ENCODE measurements around the gene CDC27.
"Not testable (repeated sequence)": the region's sequence is repeated elsewhere in the genome, so short reads cannot be mapped to it uniquely, and the experiment has no call there.

CDC27 gene

DNA sequence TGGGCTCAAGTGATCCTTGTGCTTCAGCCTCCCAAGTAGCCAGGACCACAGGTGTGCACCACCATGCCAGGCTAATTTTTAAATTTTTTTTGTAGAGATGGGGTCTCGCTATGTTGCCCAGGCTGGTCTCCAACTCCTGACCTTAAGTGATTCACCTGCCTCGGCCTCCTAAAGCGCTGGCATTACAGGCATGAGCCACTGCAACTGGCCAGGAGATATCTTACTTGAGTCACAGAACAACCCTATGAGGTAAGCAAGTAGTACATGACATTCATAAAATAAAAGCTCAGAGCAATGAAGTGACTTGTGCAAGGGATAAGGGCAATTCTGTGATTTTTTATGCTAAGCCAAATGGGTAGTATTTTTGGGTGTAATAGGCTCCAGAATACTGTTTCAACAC lies 57.3 kb downstream of the CDC27 start:
- H3K9ac ChIP-seq (ENCODE audit: low read length in 2 of 2): no peak overlapping the region
- H3K36me3 ChIP-seq (ENCODE audit: control insufficient read depth in 2 of 2, insufficient read depth in 2 of 2, low read length in 2 of 2): peaks cover 3 to 7% of the 10 kb centered on the region in 2 donors
- H3K9me3 ChIP-seq (ENCODE audit: control insufficient read depth in 2 of 2, low read length in 2 of 2): no peaks in the 10 kb centered on the region
- no peaks in the 10 kb centered on the region for H3K27me3 ChIP-seq (ENCODE audit: control insufficient read depth in 1 of 2, insufficient read depth in 2 of 2, low read length in 2 of 2)
- no peak overlapping the region for H3K27ac ChIP-seq (ENCODE audit: low read length)
- H3K4me3 ChIP-seq (ENCODE audit: low read length in 2 of 2): no peak overlapping the region
- no peaks in the 10 kb centered on the region for H3K4me1 ChIP-seq (ENCODE audit: control insufficient read depth, insufficient read depth, low read length)

DNA sequence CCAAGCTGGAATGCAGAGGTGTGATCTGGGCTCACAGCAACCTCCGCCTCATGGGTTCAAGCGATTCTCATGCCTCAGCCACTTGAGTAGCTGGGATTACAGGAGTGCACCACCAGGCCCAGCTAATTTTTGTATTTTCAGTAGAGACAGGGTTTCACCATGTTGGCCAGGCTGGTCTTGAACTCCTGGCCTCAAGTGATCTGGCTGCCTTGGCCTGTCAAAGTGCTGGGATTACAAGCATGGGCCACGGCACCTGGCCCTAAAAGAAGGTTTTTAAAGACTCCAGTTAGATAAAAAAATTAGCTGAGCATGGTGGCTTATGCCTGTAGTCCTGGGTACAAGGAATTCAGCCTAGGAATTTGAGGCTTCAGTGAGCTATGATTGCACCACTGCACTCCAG lies 62.3 kb downstream of the CDC27 start:
- H3K27ac ChIP-seq (ENCODE audit: low read length); H3K4me1 ChIP-seq (ENCODE audit: control insufficient read depth, insufficient read depth, low read length); H3K9ac ChIP-seq (ENCODE audit: low read length in 2 of 2); H3K9me3 ChIP-seq (ENCODE audit: control insufficient read depth in 2 of 2, low read length in 2 of 2); H3K4me3 ChIP-seq (ENCODE audit: low read length in 2 of 2); H3K27me3 ChIP-seq (ENCODE audit: control insufficient read depth in 1 of 2, insufficient read depth in 2 of 2, low read length in 2 of 2); H3K36me3 ChIP-seq (ENCODE audit: control insufficient read depth in 2 of 2, insufficient read depth in 2 of 2, low read length in 2 of 2): not testable (repeated sequence)

DNA sequence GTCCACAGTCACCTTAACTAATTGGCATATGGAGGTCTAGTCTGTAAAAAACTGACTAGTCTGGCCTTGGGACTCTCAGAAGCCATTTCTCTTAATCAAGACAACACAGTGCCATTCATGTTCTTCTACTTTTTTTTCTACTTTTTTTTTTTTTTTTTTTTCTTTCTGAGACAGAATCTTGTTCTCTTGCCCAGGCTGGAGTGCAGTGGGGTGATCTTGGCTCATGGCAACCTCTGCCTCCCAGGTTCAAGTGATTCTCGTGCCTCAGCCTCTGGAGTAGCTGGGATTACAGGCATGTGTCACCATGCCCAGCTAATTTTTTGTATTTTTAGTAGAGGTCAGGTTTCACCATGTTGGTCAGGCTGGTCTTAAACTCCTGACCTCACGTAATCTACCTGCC lies 65.8 kb downstream of the CDC27 start:
- H3K27me3 ChIP-seq (ENCODE audit: control insufficient read depth in 1 of 2, insufficient read depth in 2 of 2, low read length in 2 of 2); H3K4me1 ChIP-seq (ENCODE audit: control insufficient read depth, insufficient read depth, low read length); H3K27ac ChIP-seq (ENCODE audit: low read length); H3K9ac ChIP-seq (ENCODE audit: low read length in 2 of 2); H3K9me3 ChIP-seq (ENCODE audit: control insufficient read depth in 2 of 2, low read length in 2 of 2); H3K4me3 ChIP-seq (ENCODE audit: low read length in 2 of 2): not testable (repeated sequence)
- H3K36me3 ChIP-seq (ENCODE audit: control insufficient read depth in 2 of 2, insufficient read depth in 2 of 2, low read length in 2 of 2): peaks cover 11 to 14% of the 10 kb centered on the region in 2 donors

DNA sequence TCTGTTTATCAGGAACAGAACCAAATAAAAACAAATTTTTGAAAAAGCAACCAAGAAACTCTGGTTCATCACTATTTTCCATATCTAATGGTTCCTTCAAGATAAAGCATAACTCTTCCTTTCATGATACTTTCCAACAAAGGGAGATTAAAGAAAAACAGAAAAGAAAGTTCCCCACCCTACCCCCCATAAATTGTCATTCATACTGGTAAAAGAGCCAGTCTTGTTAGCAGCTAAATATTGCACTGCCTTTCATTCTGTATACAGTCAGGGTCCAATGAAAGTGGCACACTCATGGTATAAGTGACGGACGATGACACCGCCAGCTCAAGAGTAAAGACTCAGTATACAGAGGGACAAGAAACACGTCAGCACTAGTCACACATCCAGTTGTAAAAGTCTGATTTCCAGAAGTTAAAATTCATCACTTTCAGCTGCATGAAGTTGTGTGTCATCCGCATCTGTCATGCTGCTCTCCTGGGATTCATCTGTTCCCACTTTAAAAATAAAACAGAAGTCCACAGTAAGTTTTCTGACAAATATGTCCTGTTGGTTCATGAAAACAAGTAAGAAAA lies 68.5 kb downstream of the CDC27 start:
- Histone ChIP-seq H3K27ac (ENCODE audit: low read length) (no peak overlapping the region), H3K9ac (ENCODE audit: low read length in 2 of 2) (no peak overlapping the region), H3K4me1 (ENCODE audit: control insufficient read depth, insufficient read depth, low read length) (no peaks in the 10 kb centered on the region), H3K9me3 (ENCODE audit: control insufficient read depth in 2 of 2, low read length in 2 of 2) (no peaks in the 10 kb centered on the region), H3K27me3 (ENCODE audit: control insufficient read depth in 1 of 2, insufficient read depth in 2 of 2, low read length in 2 of 2) (no peaks in the 10 kb centered on the region), H3K4me3 (ENCODE audit: low read length in 2 of 2) (no peak overlapping the region), H3K36me3 (ENCODE audit: control insufficient read depth in 2 of 2, insufficient read depth in 2 of 2, low read length in 2 of 2) (peaks cover 8 to 14% of the 10 kb centered on the region in 2 donors)

DNA sequence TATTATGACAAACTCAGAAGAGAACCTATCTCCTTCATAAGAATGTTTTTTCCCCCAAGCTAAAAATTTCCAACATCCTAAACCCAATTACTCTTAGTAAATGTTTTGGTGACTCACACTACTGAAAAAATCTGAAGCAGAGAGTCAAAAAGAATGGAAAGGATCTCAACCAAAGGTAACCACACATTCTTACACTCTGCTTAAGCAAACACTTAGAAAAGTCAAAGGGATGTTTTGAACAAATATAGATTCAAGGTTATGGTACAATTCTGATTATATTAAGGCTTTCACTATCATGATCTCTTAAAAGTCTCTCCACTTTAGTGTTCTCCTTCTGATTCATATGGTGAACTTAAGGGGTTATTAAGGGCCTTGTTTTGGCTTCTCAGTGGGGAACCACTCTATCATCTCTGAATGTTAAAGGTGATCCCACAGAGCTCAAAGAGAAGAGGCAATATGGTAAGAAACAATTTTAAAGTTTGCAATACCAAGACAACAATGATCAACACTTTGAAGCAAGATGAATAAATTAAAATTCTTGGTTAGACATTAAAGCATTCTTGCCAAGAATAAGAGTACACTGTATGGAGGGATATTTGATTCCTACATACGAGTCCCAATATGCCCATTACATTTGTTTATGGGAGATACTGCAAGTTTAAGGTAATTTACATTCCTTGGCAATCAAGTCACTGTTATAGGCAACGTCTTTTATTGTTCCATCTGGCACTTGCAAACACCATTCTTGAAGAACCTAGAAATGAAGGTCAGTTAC lies 69.2 kb downstream of the CDC27 start:
- Histone ChIP-seq H3K27me3 (ENCODE audit: control insufficient read depth in 1 of 2, insufficient read depth in 2 of 2, low read length in 2 of 2) (no peaks in the 10 kb centered on the region), H3K27ac (ENCODE audit: low read length) (no peak overlapping the region), H3K36me3 (ENCODE audit: control insufficient read depth in 2 of 2, insufficient read depth in 2 of 2, low read length in 2 of 2) (peaks cover 8 to 14% of the 10 kb centered on the region in 2 donors), H3K9ac (ENCODE audit: low read length in 2 of 2) (no peak overlapping the region), H3K9me3 (ENCODE audit: control insufficient read depth in 2 of 2, low read length in 2 of 2) (no peaks in the 10 kb centered on the region), H3K4me1 (ENCODE audit: control insufficient read depth, insufficient read depth, low read length) (no peaks in the 10 kb centered on the region), H3K4me3 (ENCODE audit: low read length in 2 of 2) (no peak overlapping the region)

DNA sequence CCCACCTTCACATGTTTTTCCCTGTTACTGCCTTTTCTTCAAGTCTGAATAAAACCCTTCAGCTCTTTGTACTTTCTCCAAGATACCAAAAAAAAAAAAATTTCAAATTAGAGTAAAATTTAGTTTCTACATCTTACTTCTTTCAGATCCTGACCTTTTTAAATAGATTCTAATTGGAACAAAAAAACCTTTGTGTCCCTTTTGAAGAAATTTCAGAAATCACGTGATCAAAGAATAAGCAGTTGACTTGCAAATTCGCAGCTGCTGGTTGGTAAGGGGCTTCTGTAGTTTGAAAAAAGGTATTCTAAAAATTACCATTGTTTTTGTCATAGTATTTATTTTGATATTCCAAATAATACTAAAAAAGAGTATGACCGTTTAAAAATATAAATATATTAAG lies 71.7 kb downstream of the CDC27 start:
- H3K36me3 ChIP-seq (ENCODE audit: control insufficient read depth in 2 of 2, insufficient read depth in 2 of 2, low read length in 2 of 2): peaks cover 8 to 14% of the 10 kb centered on the region in 2 donors
- H3K4me1 ChIP-seq (ENCODE audit: control insufficient read depth, insufficient read depth, low read length): no peaks in the 10 kb centered on the region
- no peak overlapping the region for H3K27ac ChIP-seq (ENCODE audit: low read length)
- H3K9ac ChIP-seq (ENCODE audit: low read length in 2 of 2): no peak overlapping the region
- no peak overlapping the region for H3K4me3 ChIP-seq (ENCODE audit: low read length in 2 of 2)
- no peaks in the 10 kb centered on the region for H3K9me3 ChIP-seq (ENCODE audit: control insufficient read depth in 2 of 2, low read length in 2 of 2)
- no peaks in the 10 kb centered on the region for H3K27me3 ChIP-seq (ENCODE audit: control insufficient read depth in 1 of 2, insufficient read depth in 2 of 2, low read length in 2 of 2)

DNA sequence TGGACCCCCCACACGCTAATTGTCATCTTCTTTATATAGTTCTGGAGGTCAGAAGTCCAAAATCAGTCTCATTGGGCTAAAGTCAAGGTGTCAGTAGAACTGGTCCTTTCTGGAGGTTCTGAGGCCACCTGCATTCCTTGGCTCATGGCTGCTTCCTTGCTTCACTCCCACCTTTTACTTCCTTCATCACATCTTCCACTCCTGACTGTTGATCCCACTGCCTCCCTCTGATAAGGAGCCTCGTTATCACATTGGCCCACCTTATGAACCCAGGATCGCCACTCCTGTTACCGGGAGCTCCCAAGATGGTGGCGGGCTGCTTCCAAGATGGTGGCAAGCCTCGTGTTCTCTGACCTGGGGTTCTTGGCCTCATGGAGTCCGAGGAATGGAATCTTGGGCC lies 83.0 kb downstream of the CDC27 start:
- no peak overlapping the region for H3K9ac ChIP-seq (ENCODE audit: low read length in 2 of 2)
- H3K27me3 ChIP-seq (ENCODE audit: control insufficient read depth in 1 of 2, insufficient read depth in 2 of 2, low read length in 2 of 2): no peaks in the 10 kb centered on the region
- H3K4me3 ChIP-seq (ENCODE audit: low read length in 2 of 2): no peak overlapping the region
- H3K27ac ChIP-seq (ENCODE audit: low read length): no peak overlapping the region
- no peaks in the 10 kb centered on the region for H3K4me1 ChIP-seq (ENCODE audit: control insufficient read depth, insufficient read depth, low read length)
- no peaks in the 10 kb centered on the region for H3K36me3 ChIP-seq (ENCODE audit: control insufficient read depth in 2 of 2, insufficient read depth in 2 of 2, low read length in 2 of 2)
- H3K9me3 ChIP-seq (ENCODE audit: control insufficient read depth in 2 of 2, low read length in 2 of 2): no peaks in the 10 kb centered on the region

DNA sequence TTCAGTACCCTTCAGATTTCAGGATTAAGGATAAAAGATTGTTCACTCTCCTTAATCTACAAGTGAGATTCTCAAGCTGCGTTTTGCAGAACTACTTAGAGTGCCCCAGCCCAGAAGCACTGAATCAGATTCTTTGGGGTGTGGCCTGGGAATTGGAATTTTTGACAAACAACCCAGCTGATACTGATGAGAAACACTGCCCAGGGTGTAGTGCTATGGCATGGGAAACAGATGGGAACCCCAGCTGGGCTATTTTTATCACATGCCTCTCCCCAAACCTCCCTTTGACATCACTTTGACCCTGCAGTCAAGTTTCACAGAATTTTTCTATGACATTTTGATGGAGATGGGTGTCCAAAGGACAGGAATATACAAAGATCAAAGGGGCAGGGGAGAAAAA lies 83.8 kb downstream of the CDC27 start:
- not testable (repeated sequence) for H3K36me3 ChIP-seq (ENCODE audit: control insufficient read depth in 2 of 2, insufficient read depth in 2 of 2, low read length in 2 of 2); H3K4me1 ChIP-seq (ENCODE audit: control insufficient read depth, insufficient read depth, low read length); H3K9me3 ChIP-seq (ENCODE audit: control insufficient read depth in 2 of 2, low read length in 2 of 2); H3K9ac ChIP-seq (ENCODE audit: low read length in 2 of 2); H3K27ac ChIP-seq (ENCODE audit: low read length); H3K27me3 ChIP-seq (ENCODE audit: control insufficient read depth in 1 of 2, insufficient read depth in 2 of 2, low read length in 2 of 2); H3K4me3 ChIP-seq (ENCODE audit: low read length in 2 of 2)

DNA sequence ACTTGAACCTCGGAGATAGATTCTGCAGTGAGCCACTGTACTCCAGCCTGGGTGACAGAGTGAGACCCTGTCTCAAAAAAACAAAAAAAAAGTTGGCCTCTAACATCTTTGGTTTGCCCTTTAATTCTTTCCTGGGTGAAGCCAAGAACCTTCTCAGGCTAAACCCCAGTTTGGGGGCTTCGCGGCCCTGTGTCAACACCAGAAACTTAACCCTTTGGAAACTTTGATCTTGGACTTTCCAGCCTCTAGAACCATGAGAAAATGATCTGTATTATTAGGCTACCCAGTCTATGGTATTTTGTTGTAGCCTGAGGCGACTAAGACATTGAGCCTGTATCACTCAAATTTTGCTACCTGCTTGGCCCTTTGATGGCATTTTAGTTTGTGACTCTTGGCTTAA lies 86.2 kb downstream of the CDC27 start:
- Histone ChIP-seq H3K36me3 (ENCODE audit: control insufficient read depth in 2 of 2, insufficient read depth in 2 of 2, low read length in 2 of 2) (no peaks in the 10 kb centered on the region), H3K27ac (ENCODE audit: low read length) (no peak overlapping the region), H3K4me3 (ENCODE audit: low read length in 2 of 2) (no peak overlapping the region), H3K4me1 (ENCODE audit: control insufficient read depth, insufficient read depth, low read length) (peaks cover 7% of the 10 kb centered on the region), H3K27me3 (ENCODE audit: control insufficient read depth in 1 of 2, insufficient read depth in 2 of 2, low read length in 2 of 2) (no peaks in the 10 kb centered on the region), H3K9me3 (ENCODE audit: control insufficient read depth in 2 of 2, low read length in 2 of 2) (no peaks in the 10 kb centered on the region), H3K9ac (ENCODE audit: low read length in 2 of 2) (no peak overlapping the region)

DNA sequence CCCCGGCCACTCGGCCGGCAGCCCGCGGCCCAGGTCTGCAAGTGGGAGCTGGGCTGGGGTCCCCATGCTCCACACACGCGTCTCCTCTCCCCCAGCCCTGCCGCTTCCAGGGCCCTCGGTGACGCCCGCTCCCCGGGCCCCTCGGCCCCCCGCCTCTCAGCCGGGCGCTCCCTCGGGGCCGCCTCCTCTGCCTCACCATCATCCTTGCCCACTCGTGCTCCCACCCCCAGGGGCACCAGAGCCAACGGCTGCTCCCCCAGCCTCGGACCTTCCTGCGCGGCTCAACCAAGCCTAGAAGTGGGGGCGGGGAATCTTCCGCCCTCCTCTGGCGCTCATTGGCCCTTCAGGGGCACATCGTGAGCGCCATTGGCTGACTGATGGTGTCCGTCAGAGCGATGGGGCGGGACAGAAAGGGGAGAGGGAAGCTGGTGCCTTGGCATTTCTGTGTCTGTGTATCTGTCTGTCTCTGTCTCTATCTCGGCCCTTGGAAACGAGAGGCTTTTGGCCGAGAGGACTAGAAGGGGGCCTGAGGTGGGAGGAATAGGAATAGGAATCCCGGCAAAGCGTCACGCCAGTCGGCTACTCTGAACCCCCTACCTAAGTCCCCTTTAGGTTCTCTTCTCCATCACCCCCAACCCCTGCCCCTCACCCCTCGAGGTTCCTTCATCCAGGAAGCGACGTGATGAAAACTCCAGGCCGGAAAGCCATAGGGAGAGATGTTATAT lies 88.9 kb downstream of the CDC27 start:
- Histone ChIP-seq H3K9ac (ENCODE audit: low read length in 2 of 2) (peak overlapping the region; percentile 85 to 87), H3K4me3 (ENCODE audit: low read length in 2 of 2) (peak overlapping the region; percentile 77 to 86), H3K27ac (ENCODE audit: low read length) (peak overlapping the region; percentile 60), H3K9me3 (ENCODE audit: control insufficient read depth in 2 of 2, low read length in 2 of 2) (no peaks in the 10 kb centered on the region), H3K27me3 (ENCODE audit: control insufficient read depth in 1 of 2, insufficient read depth in 2 of 2, low read length in 2 of 2) (no peaks in the 10 kb centered on the region), H3K36me3 (ENCODE audit: control insufficient read depth in 2 of 2, insufficient read depth in 2 of 2, low read length in 2 of 2) (no peaks in the 10 kb centered on the region), H3K4me1 (ENCODE audit: control insufficient read depth, insufficient read depth, low read length) (peaks cover 7% of the 10 kb centered on the region)
